Right cardiac atrium (tissue), 5 donors: ENCODE results near the gene FBF1. TPM values are rescaled to one million over a fixed set of nuclear protein-coding genes. Genes with fewer than 3 reads are reported as not detected.
A peak's percentile ranks its signal among the peaks of the same experiment; 100 is the strongest.

Experiments
- ATAC-seq, 2 donors: fragments of 200-7000 bp; cut with Tn5 transposase; one replicate each; pipeline versions ENCODE4 v1.8.0 to v1.9.1; 2020; ENCODE audit warnings: moderate library complexity in 2 of 2, mild to moderate bottlenecking in 1 of 2
- DNase-seq, 3 donors: peaks; one replicate each; pipeline ENCODE4 v3.0.0-alpha.2; 2020
- H3K27ac ChIP-seq: one replicate; pipeline ENCODE4 v1.5.1; 2013; ENCODE audit warnings: mild to moderate bottlenecking, low read length, control low read depth, moderate library complexity
- H3K27me3 ChIP-seq: one replicate; pipeline ENCODE4 v1.6.1; 2013; ENCODE audit not compliant: control insufficient read depth, insufficient read depth
- H3K4me1 ChIP-seq: one replicate; pipeline ENCODE4 v1.6.1; 2013; ENCODE audit warnings: low read length; ENCODE audit not compliant: control insufficient read depth, insufficient read depth
- H3K4me3 ChIP-seq: one replicate; pipeline ENCODE4 v1.5.1; 2013; ENCODE audit warnings: low read length, control low read depth
- H3K9me3 ChIP-seq: one replicate; pipeline ENCODE4 v1.6.1; 2013; ENCODE audit warnings: low read length; ENCODE audit not compliant: control insufficient read depth
- WGBS: extraction: QIAGEN DNeasy Blood & Tissue Kit; methylation state at CpG from one replicate; pipeline ENCODE4 v1.1.7; 2013; 5-methylcytosine and 5-hydroxymethylcytosine counted together
- intact Hi-C, 4 donors: fragments of 100-400 bp; cut with DNase I; formaldehyde crosslinking; loops; one replicate each; pipeline versions ENCODE4 v1.11.0 to v1.14.0; 2022 to 2023
- polyA plus RNA-seq: library from polyadenylated mRNA; stranded (reverse); fragments of 200-250 nt; gene quantifications from one replicate; pipeline ENCODE4 v1.2.3, GENCODE V29; 2013
- total RNA-seq, 4 donors: library from RNA; stranded (reverse); fragmentation: NEBNext Ultra II Directional; extraction: Animal tissue kit (Norgen Biotek cat#: 25700); gene quantifications; one replicate each; pipeline ENCODE4 v1.2.1, GENCODE V29; 2021
- donor health status: healthy with polysubstance abuse.
- donor health status: DM: no; HTN: yes; CAD: no.
- donor health status: DM: no; HTN: no; CAD: no.
- donor health status: DM: no; HTN: yes; CAD: no; lungs with severe emphysema.
- donor health status: DM: yes; HTN: yes; CAD: no.

The FBF1 gene
- total and polyA plus RNA-seq, 5 donors, result 4.8 to 5.5 (median 5.0) TPM

DNA sequence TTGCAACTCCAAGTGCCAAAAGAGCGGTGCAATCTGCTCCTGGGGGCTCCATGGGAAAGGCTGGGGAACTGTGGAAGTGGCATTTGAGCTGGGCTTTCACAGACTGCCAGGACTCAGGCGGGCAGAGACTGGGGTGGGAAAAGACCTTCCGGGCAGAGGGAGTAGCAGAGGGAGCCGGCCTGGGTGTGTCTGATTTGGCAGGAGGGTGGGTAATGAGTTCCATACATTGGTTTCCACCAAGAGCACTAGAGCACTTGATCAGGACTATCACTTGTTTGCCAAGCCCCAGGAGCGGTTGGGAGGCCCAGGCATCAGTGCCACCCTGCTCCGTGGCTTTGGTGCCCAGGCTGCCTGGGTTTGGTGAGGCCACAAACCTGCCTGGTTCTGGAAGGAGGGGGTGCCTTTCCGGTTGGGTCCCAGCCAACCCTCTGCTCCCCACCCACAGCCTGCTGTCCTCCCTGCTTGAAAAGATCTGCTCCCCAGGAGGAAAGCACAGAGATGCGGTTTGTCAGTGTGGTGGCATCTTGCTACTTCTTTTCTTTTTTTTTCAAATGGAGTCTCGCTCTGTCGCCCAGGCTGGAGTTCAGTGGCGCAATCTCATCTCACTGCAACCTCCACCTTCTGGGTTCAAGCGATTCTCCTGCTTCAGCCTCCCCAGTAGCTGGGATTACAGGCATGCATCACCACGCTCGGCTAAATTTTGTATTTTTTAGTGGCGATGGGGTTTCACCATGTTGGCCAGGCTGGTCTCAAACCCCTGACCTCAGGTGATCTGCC, 59.0 kb downstream of the FBF1 start:
- 87% methylated on average over 15 of the region's 15 CpGs for WGBS
- intact Hi-C loops, result no loop called here

DNA sequence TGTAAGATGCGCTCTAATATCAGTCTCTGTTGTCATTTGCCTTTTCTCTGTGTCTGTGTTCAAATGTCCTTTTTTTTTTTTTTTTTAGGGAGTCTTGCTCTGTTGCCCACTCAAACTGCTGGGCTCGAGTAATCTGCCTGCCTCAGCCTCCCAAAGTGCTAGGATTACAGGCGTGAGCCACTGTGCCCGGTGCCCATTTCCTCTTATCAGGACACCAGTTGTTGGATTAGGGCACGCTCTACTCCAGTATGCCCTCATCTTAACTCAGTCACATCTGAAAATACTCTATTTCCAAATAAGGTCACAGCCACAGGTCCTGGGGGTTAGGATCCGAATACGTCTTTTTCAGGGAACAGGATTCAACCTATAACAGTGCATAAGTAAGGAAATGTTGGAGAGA, 60.6 kb downstream of the FBF1 start:
- ATAC-seq (no peak), DNase-seq (no peak)
- Histone ChIP-seq H3K27ac (no peak overlapping the region), H3K27me3 (no peaks in the 10 kb centered on the region), H3K9me3 (no peaks in the 10 kb centered on the region), H3K4me3 (no peak overlapping the region), H3K4me1 (peaks cover 14% of the 10 kb centered on the region)
- 73% methylated on average over 7 of the region's 7 CpGs for WGBS
- intact Hi-C loops, result no loop called here

More for the DNA sequence above, 59.0 kb downstream of the FBF1 start:
- DNase-seq, result no peak
- H3K4me1 ChIP-seq, result peaks cover 3% of the 10 kb centered on the region
- H3K27ac ChIP-seq, result no peak overlapping the region
- no peaks in the 10 kb centered on the region for H3K9me3 ChIP-seq
- no peak for ATAC-seq
- H3K27me3 ChIP-seq, result no peaks in the 10 kb centered on the region
- H3K4me3 ChIP-seq, result no peak overlapping the region

DNA sequence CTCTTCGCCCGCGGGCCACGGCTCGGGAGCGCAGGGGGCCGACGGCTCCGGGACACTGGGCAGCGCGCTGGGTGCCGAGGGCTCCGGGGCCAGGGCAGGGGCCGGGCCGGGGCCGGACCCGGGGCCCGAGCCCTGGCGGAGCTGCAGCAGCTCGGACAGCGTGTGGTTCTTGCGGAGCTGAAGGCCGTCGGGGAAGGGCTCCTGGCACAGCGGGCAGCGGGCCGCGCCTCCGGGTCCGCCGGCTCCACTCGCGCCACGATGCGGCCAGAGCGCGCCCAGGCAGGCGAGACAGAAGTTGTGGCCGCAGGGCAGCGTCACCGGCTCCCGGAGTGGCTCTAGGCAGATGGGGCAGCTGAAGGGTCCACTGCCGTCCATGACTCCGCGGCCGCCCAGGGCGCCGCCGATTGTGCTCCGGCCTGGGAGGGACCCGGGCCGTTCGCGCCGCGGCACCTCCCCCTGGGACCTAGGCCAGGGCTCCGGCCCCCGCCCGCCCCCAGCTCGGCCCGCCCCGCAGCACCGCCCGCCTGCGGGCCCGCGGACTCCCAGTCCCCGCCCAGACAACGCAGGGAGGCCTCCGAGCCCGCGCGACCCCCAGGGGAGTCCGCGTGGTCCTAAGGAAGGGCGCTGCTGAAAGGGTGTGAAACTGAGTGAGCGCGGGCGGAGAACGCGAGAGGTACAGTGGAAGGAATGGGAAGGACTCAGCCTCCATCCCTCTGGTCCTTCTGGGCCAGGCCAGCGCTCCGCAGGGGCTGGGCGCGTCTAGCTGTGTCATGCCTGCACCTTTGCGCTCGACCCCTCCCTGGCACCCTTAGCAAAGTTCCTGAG, 62.5 kb downstream of the FBF1 start, which contains the start of gene TRIM47:
Gene TRIM47, minus strand, starts transcription at position 408 of the 825 bp plus-strand sequence. Its CDS starts 33 bp downstream, at position 375.
- H3K4me3 ChIP-seq, result peak within 1 kb of the TSS; percentile 66
- WGBS, result 2% methylated on average over 86 of the region's 87 CpGs
- peak; percentile 61 to 69 for ATAC-seq

DNA sequence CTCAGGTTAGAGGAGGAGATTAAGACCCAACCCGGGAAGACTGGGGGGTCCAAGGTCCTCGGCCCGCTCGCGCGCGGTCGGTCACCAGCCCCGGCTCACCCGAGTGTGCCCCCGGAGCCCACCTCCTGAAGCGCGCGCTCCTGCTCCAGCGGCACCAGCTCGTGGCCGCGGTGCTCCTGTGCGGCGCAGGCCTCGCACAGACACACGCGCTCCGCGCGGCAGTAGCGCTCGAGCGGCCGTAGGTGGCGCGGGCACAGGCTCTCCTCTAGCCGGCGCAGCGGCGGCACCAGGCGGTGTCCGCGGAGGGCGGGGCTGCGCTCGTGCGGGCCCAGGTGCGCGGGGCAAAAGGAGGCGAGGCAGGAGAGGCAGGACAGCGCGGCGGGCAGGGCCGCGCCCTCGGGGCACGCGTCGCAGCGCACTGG, 63.1 kb downstream of the FBF1 start:
- DNase-seq (peak; percentile 72 to 93 (median 90)), ATAC-seq (peak; percentile 67 to 69)
- Histone ChIP-seq H3K27ac (peak overlapping the region; percentile 91), H3K4me1 (peaks cover 19% of the 10 kb centered on the region), H3K27me3 (no peaks in the 10 kb centered on the region), H3K4me3 (peak overlapping the region; percentile 66), H3K9me3 (no peaks in the 10 kb centered on the region)
- WGBS, result under 1% methylated on average over 56 of the region's 56 CpGs
- intact Hi-C loops, result no loop called here

More for the DNA sequence above, 62.5 kb downstream of the FBF1 start, which contains the start of gene TRIM47:
- H3K4me1 ChIP-seq, result peaks cover 16% of the 10 kb centered on the region
- no peaks in the 10 kb centered on the region for H3K9me3 ChIP-seq
- peak; percentile 83 to 93 (median 91) for DNase-seq
- no peaks in the 10 kb centered on the region for H3K27me3 ChIP-seq
- H3K27ac ChIP-seq, result peak within 1 kb of the TSS; percentile 91
- intact Hi-C loops, result no loop called here

DNA sequence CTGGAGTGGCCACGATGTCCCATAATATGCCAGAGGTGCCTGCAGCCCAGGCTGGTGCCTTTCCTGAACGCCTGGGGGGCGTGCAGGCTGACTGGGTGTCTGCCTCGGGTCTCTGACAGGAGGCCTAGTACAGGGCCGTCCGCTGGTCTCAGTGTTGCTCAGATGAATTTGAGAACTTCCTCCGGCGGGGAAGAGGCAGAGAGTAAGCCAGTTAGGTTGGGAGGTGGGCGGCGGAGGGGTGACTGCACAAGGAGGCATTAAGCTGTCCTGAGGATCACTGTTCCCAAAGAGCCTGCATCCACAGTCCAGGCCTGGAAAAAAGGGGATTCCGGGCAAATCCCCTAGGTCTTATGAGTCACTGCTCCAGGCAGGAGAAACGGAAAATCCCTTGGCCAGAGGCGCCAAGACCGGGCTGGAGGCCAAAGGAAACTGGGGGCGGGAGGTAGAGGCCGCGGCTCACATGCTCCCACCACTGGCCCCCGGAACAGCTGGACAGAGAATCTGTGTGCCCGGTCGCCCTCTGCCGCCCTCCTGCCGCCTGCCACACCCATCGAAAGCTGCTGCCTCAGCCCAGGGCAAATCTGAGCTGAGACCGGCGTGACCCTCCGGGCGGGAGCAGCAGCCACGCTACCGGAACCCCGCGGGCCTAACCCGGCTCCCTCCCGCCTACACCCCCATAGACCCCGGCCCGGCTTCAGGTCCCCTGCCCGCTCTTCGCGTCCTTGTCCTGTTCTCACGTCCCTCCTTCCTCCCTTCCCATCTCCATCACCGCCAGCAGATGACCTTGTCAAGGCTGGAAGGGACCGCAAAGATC, 63.7 kb downstream of the FBF1 start:
- ATAC-seq, result peak; percentile 72 to 75
- DNase-seq, result peak; percentile 96 to 98 (median 97)
- no peaks in the 10 kb centered on the region for H3K9me3 ChIP-seq
- intact Hi-C loops, result no loop called here
- H3K4me3 ChIP-seq, result peak overlapping the region; percentile 66
- WGBS, result 6% methylated on average over 41 of the region's 41 CpGs
- peaks cover 22% of the 10 kb centered on the region for H3K4me1 ChIP-seq
- H3K27me3 ChIP-seq, result no peaks in the 10 kb centered on the region
- H3K27ac ChIP-seq, result peak overlapping the region; percentile 91

- peak; percentile 4 to 8 for ATAC-seq
- Histone ChIP-seq H3K4me3 (peak overlapping the region; percentile 66), H3K27ac (peak overlapping the region; percentile 88), H3K4me1 (peaks cover 22% of the 10 kb centered on the region), H3K9me3 (no peaks in the 10 kb centered on the region), H3K27me3 (no peaks in the 10 kb centered on the region)
- intact Hi-C loops, result no loop called here
- peak in 2 of 3 donors; percentile 61 to 82 for DNase-seq
- 36% methylated on average over 26 of the region's 26 CpGs for WGBS
Measured at GRCh38 chr17:75876190-75876937, 64.5 kb downstream of the FBF1 start.

DNA sequence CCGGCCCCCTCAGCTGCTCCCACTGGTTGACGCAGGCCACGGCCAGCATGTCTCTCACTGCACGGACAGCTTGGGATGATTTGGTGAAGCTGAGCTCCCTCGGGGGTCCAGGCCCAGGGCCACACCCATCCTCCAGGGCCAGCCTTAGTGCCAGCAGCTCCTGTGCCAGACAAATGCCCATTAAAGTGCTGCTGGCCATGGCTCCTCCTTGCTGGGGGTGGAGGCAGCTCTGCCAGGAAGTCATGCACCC, 65.0 kb downstream of the FBF1 start:
- peak in 1 of 3 donors; percentile 80 for DNase-seq

DNA sequence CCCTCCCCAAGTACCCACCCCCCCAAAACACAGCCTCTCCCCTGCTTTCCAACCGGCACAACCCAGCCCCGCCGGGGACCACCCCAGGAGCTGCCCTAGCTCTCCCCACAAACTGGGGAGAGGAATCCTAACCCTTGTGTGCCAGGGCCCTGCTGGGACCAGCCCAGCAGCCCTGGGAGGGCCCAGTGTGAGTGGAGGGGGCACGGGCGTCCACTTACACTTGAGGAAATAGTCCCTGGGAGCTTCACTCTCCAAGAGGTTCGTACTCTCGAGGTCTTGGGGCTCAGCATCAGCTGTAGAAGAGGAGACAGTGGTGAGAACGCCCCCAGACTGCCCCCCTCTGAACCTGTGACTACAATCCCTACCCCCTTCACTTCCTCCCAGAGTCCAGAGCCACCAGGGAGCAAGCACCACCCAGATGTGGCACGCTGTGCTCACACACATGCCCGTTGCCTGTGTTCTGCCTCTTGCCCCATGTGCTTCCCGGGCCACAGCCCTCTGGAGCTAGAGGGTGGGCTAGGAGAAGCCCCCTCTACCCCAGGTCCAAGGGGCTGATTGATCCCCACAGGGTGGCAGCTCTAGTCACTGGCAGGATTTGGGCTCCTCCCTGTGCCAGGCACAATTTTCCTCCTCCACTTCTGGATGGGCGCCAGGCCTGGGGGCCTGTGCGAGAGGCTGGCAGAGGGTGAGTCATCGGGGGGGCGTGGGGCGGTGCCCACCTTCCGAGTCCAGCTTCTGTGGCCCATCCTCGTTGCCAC, 65.5 kb downstream of the FBF1 start:
- peak overlapping the region; percentile 88 for H3K27ac ChIP-seq
- intact Hi-C loops, result no loop called here
- no peak overlapping the region for H3K4me3 ChIP-seq
- WGBS, result 65% methylated on average over 18 of the region's 18 CpGs
- ATAC-seq (no peak), DNase-seq (peak in 2 of 3 donors; percentile 57 to 72)
- H3K27me3 ChIP-seq, result no peaks in the 10 kb centered on the region
- no peaks in the 10 kb centered on the region for H3K9me3 ChIP-seq
- peaks cover 22% of the 10 kb centered on the region for H3K4me1 ChIP-seq

More for the DNA sequence above, 65.0 kb downstream of the FBF1 start:
- Histone ChIP-seq H3K9me3 (no peaks in the 10 kb centered on the region), H3K27me3 (no peaks in the 10 kb centered on the region), H3K4me3 (no peak overlapping the region), H3K4me1 (peaks cover 22% of the 10 kb centered on the region), H3K27ac (peak overlapping the region; percentile 88)
- WGBS, result 45% methylated on average over 5 of the region's 5 CpGs
- intact Hi-C loops, result no loop called here
- no peak for ATAC-seq

DNA sequence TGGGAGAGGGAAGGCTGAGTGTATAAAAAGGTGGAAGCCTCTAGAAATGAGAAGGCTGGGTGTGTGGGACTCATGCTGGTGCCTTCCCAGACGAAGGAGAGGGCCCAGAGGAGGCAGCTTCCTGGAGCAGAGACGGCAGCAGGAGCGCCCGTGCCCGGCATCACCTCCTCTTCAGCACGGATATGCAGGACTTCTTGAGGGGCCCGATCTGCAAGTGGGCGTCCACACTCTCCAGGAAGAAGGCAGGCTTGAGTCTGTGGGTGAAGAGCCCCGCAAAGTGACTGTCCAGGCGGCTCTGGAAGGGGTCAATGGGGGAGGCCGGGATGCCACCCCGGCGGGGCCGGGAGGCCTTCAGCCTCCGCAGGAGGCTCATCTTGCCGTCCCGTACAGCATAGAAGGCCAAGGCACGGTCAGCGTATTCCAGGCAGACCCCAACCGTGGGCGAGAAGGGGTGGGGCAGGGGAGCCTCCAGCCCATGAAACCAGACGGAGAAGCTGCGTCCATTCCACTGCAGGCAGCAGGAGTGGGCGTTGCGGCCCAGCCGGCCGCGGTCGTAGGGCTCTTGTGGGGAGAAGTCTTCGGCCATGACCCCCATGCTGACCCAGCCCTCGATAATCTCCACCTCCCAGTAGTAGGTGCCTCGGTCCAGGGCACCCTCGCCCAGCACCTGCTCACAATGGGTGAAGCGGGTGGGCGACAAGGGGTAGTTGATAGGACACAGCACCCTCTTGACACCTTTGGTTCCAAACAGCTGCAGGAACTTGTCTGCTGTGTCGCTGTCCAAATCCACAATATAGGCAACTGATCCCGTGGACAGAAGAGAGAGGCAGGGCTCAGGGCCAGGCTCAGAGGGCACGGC, 66.3 kb downstream of the FBF1 start:
- ATAC-seq (no peak), DNase-seq (peak in 1 of 3 donors; percentile 66)
- no peaks in the 10 kb centered on the region for H3K27me3 ChIP-seq
- H3K4me1 ChIP-seq, result peaks cover 22% of the 10 kb centered on the region
- no peak overlapping the region for H3K4me3 ChIP-seq
- WGBS, result 89% methylated on average over 38 of the region's 38 CpGs
- intact Hi-C loops, result no loop called here
- no peak overlapping the region for H3K27ac ChIP-seq
- no peaks in the 10 kb centered on the region for H3K9me3 ChIP-seq
